Upper lobe of left lung (tissue), 6 donors: ENCODE measurements around the gene KRT82. TPM values are rescaled to one million over a fixed set of nuclear protein-coding genes. Genes with fewer than 3 reads are reported as not detected.
"Not testable (repeated sequence)": the region's sequence is repeated elsewhere in the genome, so short reads cannot be mapped to it uniquely, and the experiment has no call there.

Source experiments
- ATAC-seq, 2 donors: fragments of 200-7000 bp; cut with Tn5 transposase; one replicate each; pipeline ENCODE4 v1.9.1; 2022; ENCODE audit warnings: mild to moderate bottlenecking in 2 of 2, moderate library complexity in 2 of 2; ENCODE audit not compliant: low FRiP score in 2 of 2
- DNase-seq, 2 donors: peaks; one replicate each; pipeline ENCODE4 v3.0.0-alpha.2; 2019 to 2020
- H3K27ac ChIP-seq, 4 donors: fragments of 200-600 bp; sonication (generic); one replicate each; pipeline ENCODE4 v1.5.1; 2016 to 2019
- H3K27me3 ChIP-seq, 4 donors: fragments of 200-600 bp; sonication (generic); one replicate each; pipeline ENCODE4 v1.5.1; 2017 to 2019
- H3K36me3 ChIP-seq, 4 donors: fragments of 200-600 bp; sonication (generic); one replicate each; pipeline ENCODE4 v1.5.1; 2016 to 2019
- H3K4me1 ChIP-seq, 4 donors: fragments of 200-600 bp; sonication (generic); one replicate each; pipeline ENCODE4 v1.5.1; 2018 to 2019
- H3K4me3 ChIP-seq, 4 donors: fragments of 200-600 bp; sonication (generic); one replicate each; pipeline ENCODE4 v1.5.1; 2017 to 2019; ENCODE audit warnings: mild to moderate bottlenecking in 2 of 4, moderate library complexity in 1 of 4
- H3K9me3 ChIP-seq, 4 donors: fragments of 200-600 bp; sonication (generic); one replicate each; pipeline ENCODE4 v1.5.1; 2018 to 2019
- EP300 ChIP-seq, 4 donors: sonication (generic); formaldehyde crosslinking; IDR thresholded peaks; one replicate each; pipeline ENCODE4 v1.5.1; 2017; ENCODE audit warnings: antibody characterized with exemption in 4 of 4, control low read depth in 2 of 4
- POLR2A ChIP-seq, 4 donors: fragments of 450-650 bp; IDR thresholded peaks; one replicate each; pipeline ENCODE4 v1.5.1; 2016 to 2017; ENCODE audit warnings: antibody characterized with exemption in 4 of 4, mild to moderate bottlenecking in 2 of 4
- POLR2AphosphoS5 ChIP-seq, 2 donors: sonication (generic); formaldehyde crosslinking; IDR thresholded peaks; one replicate each; pipeline ENCODE4 v1.5.1; 2017; ENCODE audit warnings: antibody characterized with exemption in 2 of 2
- WGBS, 2 donors: methylation state at CpG; one replicate each; pipeline ENCODE4 v1.1.5; 2017 to 2018; 5-methylcytosine and 5-hydroxymethylcytosine counted together
- total RNA-seq, 6 donors: library from RNA; depleted of rRNA in 4 of 6; stranded (reverse); fragments of >200 nt in 4 of 6; gene quantifications; one replicate each; pipeline versions ENCODE4 v1.1.0 to v1.2.1, GENCODE V29; 2016 to 2021
- TF ChIP-seq, protein P1 (sequence below), 6 experiments: fragments of 450-650 bp in 4 of 6; fragments of 200-600 bp in 2 of 6; sonication (generic) in 2 of 6; IDR thresholded peaks; one replicate each; pipeline ENCODE4 v1.5.1; 2016 to 2019; ENCODE audit warnings: antibody characterized with exemption in 6 of 6
- donor health status: DM: no; HTN: no; CAD: no; lungs with moderate emphysema.
- donor health status: DM: no; HTN: yes; CAD: no; lungs with severe emphysema.

The KRT82 gene
- total RNA-seq, 6 donors from 2014 or later = not detected

DNA sequence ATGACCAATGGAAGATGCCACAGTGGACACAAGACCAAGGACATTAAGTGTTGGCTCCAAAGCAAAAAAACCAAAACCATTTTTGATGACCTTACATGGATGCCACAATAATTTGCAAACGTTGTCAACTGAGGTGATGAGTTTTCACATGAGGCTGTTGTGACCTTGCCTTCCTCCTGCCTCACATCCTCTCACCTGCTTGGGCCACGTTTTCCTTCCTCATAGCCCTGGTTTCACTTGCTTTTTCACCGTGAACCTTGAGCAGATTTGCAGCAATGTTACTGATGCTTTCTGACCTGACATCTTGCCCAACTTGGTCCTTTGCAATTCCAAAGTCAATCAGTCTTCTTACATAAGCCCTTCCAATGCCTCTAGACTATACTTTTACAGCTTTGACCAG is 42.1 kb upstream of the KRT82 start:
- H3K27me3 ChIP-seq = no peaks in the 10 kb centered on the region
- H3K4me3 ChIP-seq = no peak overlapping the region
- no peak overlapping the region for H3K27ac ChIP-seq
- H3K4me1 ChIP-seq = no peaks in the 10 kb centered on the region
- H3K36me3 ChIP-seq = no peaks in the 10 kb centered on the region
- ATAC-seq (no peak), DNase-seq (no peak)
- TF ChIP-seq POLR2A (IDR thresholded peaks at IDR 0.05) (no peak), EP300 (IDR thresholded peaks at IDR 0.05) (no peak), POLR2AphosphoS5 (IDR thresholded peaks at IDR 0.05) (no peak)
- TF ChIP-seq, protein P1, sequence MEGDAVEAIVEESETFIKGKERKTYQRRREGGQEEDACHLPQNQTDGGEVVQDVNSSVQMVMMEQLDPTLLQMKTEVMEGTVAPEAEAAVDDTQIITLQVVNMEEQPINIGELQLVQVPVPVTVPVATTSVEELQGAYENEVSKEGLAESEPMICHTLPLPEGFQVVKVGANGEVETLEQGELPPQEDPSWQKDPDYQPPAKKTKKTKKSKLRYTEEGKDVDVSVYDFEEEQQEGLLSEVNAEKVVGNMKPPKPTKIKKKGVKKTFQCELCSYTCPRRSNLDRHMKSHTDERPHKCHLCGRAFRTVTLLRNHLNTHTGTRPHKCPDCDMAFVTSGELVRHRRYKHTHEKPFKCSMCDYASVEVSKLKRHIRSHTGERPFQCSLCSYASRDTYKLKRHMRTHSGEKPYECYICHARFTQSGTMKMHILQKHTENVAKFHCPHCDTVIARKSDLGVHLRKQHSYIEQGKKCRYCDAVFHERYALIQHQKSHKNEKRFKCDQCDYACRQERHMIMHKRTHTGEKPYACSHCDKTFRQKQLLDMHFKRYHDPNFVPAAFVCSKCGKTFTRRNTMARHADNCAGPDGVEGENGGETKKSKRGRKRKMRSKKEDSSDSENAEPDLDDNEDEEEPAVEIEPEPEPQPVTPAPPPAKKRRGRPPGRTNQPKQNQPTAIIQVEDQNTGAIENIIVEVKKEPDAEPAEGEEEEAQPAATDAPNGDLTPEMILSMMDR (IDR thresholded peaks at IDR 0.05) = no peak
- no peaks in the 10 kb centered on the region for H3K9me3 ChIP-seq
- 52 to 54% methylated on average over 3 of the region's 3 CpGs for WGBS, 2 donors

DNA sequence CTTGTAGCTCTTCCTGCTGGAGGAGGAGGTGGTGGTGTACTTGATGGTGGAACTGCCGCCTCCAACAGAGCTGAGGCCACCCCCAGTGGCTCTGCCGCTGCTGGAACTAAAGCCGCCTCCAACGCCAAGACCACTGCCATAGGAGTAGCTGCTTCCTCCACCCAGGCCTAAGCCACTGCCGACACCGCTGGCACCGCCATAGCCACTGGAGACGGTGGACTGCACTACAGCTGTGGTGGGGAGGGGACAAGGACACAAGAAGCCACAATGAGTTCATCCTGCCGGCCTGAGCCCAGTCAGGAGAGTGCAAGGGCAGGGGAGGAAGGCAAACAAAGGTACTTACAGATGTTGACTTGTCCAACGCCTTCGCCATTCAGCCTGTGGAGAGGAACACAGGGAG is 41.1 kb upstream of the KRT82 start:
- not testable (repeated sequence) for H3K4me1 ChIP-seq, H3K4me3 ChIP-seq, H3K27me3 ChIP-seq, ATAC-seq, H3K9me3 ChIP-seq, H3K27ac ChIP-seq, H3K36me3 ChIP-seq
- WGBS, 2 donors = 86 to 91% methylated on average over 9 to 10 of the region's 11 CpGs
- DNase-seq = peak in 1 of 2 donors; percentile 55

DNA sequence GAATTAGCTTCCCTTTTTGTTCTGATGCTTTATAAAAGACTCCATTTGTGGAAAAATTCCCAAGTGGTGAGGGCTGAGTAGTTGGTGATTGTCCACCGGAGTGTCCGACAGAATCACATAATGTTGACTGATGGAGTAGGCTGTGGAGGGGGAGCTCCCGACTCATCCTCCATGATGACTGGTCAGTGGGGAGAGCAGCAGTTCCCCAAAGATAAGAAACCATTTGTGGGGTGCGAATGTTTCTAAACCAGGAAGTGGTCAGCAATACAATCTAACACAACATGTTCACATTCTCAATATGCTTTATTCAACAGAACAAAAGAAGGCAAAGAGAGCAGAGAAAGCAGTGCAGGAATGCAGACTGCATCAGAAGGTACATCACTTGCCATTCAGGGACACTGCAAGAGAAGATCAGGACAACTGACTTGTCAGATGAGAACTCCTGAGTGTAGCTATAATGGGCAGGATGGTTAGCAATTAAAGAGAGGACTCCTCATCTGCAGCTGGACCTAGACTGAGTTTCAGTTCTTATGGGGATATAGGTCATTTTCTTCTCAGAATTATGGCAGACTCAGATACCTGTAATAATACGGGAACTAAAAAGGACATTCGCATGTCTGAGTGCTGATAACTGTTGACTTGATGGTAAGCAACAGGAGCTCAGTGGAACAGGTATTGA is 40.4 kb upstream of the KRT82 start:
- DNase-seq = no peak
- Histone ChIP-seq H3K4me1 (no peaks in the 10 kb centered on the region), H3K9me3 (no peaks in the 10 kb centered on the region), H3K36me3 (no peaks in the 10 kb centered on the region), H3K4me3 (no peak overlapping the region), H3K27me3 (no peaks in the 10 kb centered on the region), H3K27ac (no peak overlapping the region)
- TF ChIP-seq EP300 (IDR thresholded peaks at IDR 0.05) (no peak), POLR2A (IDR thresholded peaks at IDR 0.05) (no peak)
- TF ChIP-seq, protein P1 (IDR thresholded peaks at IDR 0.05) = no peak
- 78% methylated on average over 6 of the region's 6 CpGs for WGBS, 2 donors
- no peak for ATAC-seq

DNA sequence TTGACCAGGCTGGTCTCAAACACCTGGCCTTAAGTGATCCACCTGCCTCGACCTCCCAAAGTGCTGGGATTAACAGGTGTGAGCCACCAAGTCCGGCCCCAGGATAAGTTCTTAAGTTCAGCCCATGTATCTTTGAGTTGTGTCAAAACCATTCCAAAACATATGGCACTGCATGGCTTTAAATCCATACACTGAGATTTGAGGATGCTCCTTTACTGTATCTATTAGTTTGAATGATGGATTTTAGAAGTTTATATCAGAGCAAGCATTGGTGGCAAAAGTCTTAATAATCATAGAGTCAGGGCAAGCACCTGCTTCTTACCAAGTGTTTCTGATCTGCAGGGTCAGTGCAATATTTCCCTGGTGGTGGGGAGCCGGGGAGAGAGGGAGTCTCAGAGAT is 39.7 kb upstream of the KRT82 start:
- no peaks in the 10 kb centered on the region for H3K36me3 ChIP-seq
- no peaks in the 10 kb centered on the region for H3K4me1 ChIP-seq
- WGBS, 2 donors = 61 to 82% methylated on average over 3 of the region's 3 CpGs
- H3K4me3 ChIP-seq = no peak overlapping the region
- H3K9me3 ChIP-seq = no peaks in the 10 kb centered on the region
- no peak for TF ChIP-seq EP300 (IDR thresholded peaks at IDR 0.05)
- TF ChIP-seq, protein P1 (IDR thresholded peaks at IDR 0.05) = no peak
- no peak for TF ChIP-seq POLR2AphosphoS5 (IDR thresholded peaks at IDR 0.05)
- TF ChIP-seq POLR2A (IDR thresholded peaks at IDR 0.05) = no peak
- DNase-seq = no peak
- no peak for ATAC-seq
- no peak overlapping the region for H3K27ac ChIP-seq
- H3K27me3 ChIP-seq = no peaks in the 10 kb centered on the region

DNA sequence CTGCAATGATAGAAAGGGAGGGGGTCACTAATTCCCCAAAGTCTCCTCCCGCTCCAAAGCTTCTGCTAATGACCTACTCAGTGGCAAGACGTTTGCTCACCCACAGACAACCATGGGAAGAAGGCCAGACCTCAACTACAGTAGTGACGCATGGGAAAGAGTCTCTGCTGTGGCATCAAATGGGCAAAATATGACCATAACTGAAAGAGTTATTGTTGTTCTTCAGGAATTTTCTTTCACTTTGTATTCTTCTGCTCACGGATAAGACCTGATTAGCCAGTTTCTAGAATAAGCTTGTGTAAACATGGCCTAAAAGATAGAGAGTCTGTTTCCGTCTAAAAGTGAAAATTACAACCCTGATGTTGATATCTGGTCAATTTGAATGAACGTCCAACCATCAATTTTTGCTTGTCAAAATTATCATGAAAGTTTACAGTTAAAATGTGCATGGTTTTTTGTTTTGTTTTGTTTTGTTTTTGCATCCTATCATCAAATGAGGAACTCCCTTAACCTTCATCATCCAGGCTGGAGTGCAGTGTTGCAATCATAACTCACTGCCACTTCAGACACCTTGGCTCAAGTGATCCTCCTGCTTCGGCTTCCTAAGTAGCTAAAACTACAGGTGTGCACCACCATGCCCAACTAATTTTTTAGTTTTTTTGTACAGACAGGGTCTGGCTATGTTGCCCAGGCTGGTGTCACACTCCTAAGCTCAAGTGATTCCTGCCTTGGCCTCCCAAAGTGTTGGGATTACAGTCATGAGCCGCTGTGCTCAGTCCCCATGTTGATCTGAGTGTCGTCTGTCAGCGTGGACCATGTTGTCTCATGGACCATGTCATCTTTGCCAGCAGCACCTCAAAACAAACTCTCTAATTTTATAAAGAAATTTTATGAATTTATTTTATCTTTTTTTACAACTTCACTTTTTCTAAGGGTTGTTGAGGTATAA is 38.8 kb upstream of the KRT82 start:
- no peak for DNase-seq
- no peak for TF ChIP-seq POLR2A (IDR thresholded peaks at IDR 0.05)
- no peak for TF ChIP-seq EP300 (IDR thresholded peaks at IDR 0.05)
- TF ChIP-seq POLR2AphosphoS5 (IDR thresholded peaks at IDR 0.05) = no peak
- TF ChIP-seq, protein P1 (IDR thresholded peaks at IDR 0.05) = no peak

More for the DNA sequence above, 38.8 kb upstream of the KRT82 start:
- no peaks in the 10 kb centered on the region for H3K27me3 ChIP-seq
- no peaks in the 10 kb centered on the region for H3K4me1 ChIP-seq
- no peaks in the 10 kb centered on the region for H3K36me3 ChIP-seq
- no peak for ATAC-seq
- H3K27ac ChIP-seq = no peak overlapping the region
- 67 to 74% methylated on average over 8 to 10 of the region's 10 CpGs for WGBS, 2 donors
- H3K4me3 ChIP-seq = no peak overlapping the region
- H3K9me3 ChIP-seq = no peaks in the 10 kb centered on the region
